Measurements from ENCODE around the gene PRR15.

The PRR15 gene

DNA sequence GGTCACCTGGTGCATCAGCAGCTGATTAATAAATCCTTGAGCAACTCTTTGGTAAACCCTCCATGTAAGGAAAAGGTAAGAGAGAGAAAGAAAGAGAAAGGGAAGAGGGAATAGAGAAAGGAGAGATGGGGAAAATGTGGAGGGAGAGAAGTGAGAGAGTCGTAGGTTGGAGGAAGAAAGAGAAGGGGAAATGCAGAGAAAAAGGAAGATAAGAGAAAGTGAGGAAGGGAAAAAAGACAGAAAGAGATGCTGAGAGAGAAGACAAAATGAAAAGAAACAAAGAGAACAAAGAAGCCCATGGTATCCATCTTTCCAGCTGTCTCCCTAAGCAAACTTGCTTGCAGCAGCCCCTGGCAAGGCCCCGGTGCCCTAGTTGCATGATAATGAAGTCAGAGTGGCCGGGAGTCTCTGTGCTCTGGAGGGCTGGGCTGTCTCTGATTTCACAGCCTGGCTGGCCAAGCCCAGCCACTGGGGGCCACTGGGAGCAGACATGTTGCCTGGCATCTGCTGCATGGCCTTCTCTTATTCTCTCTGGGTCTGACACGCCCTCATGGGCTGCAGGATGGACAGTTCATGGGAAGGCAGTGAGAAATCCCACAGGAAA is 48.4 kb downstream of the PRR15 start:
- no peak for DNase-seq

DNA sequence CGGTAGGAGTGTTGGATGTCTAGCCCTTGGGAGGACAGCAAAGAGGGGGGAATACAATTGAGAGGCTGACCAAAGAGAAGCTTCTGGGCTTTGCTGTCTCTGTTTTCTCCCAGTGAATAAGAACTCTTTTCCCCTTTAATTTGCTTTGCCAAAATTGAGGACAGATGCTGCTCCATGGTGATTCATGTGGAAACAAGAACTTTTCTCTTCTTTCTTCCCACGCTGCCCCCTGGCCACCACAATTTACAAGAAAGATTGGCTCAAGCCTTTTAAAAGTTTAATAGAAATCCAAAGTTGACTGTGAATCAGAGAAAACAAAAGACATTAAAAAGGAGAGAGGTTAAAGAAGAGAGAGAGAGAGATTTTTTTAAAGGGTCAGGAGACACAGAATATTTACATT is 49.0 kb downstream of the PRR15 start:
- DNase-seq, result no peak

DNA sequence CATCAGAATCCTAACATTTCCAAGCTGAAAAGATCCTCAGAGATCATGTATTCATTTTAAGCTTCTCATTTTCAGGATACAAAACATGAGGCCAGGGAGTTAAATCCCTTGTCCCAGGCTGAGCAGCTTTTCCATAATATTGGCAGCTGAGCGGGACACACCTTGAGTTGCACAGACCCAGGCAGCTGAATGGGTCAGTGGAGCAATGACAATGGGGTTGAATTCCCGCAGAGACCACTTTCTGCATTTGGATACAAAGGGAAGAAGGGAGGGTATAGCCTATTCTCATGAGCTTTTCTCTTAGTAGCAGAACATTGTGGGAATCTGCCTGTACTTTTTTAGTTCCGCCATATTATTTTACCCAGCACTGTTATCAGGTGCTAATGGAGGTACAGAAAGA is 49.5 kb downstream of the PRR15 start:
- no peak for DNase-seq

DNA sequence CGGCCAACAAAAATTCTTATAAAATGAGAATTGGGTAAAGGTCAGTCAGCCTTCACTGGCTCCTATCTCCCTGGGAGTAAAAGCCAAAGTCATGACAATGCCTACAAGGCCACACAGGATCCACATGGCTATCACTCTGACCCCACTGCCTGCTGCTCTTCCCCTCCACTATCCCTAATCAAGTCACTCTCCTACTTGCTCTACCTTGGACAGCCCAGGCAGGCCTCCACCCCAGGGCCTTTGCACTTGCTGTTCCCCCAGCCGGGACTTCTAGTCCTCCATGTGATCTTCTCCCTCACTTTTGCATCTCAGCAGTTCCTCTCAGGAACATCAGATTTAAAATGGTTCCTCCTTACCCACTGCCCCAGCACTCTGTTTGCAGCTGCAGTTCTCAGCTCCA is 50.6 kb downstream of the PRR15 start:
- no peak for DNase-seq

Measured in NCI-H2171 treated with DMSO at 0.1 percent for 48 hours (cell line).